Measurements from ENCODE around the gene LRG1.

LRG1 gene, protein sequence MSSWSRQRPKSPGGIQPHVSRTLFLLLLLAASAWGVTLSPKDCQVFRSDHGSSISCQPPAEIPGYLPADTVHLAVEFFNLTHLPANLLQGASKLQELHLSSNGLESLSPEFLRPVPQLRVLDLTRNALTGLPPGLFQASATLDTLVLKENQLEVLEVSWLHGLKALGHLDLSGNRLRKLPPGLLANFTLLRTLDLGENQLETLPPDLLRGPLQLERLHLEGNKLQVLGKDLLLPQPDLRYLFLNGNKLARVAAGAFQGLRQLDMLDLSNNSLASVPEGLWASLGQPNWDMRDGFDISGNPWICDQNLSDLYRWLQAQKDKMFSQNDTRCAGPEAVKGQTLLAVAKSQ

DNA sequence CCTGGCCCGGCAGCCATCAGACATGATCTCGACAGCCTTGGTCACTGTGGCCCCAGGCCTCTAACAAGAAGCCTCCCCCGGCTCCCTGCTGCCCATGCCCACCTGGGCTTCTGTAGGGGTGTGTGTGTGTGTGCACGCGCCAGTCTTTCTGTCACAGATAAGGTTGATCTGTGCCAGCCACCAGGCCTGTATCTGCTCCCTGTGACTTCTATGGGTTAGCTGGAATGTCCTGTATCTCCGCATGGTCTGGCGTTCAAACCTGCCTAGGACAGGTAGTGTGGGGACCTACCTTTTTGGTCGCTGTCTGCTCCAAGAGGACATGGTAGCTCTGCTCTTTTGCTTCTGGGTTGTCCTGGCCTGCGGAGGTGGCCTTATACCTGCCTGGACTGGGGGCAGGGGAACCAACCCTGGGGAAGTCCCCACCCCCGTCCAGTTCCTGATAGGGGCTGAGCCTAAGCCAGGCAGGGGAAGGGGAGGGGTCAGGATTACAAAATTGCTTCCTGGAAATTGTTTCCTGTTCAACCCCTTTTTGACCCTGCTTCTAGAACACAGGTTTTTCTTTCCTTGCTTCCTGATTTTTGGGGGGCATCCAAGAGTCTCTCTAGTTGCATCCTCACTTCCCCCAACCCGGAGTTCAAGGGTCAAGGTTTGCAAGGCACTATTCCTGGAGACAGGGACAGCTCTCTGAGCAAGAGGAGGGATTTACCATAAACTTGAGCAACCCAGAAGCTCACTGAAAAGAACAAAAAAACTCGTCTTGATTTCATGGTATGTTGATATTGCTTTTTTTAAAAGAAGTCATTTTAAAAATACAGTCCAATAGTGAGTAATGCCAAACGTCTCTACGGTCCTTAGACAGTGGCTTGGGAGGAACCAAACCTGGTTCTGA, at the start of gene LRG1:
TSS of gene LRG1 (minus strand) at position 344 of the 889 bp plus-strand sequence. CDS start at position 321, 23 bp downstream.
- DNase-seq = no peak

DNA sequence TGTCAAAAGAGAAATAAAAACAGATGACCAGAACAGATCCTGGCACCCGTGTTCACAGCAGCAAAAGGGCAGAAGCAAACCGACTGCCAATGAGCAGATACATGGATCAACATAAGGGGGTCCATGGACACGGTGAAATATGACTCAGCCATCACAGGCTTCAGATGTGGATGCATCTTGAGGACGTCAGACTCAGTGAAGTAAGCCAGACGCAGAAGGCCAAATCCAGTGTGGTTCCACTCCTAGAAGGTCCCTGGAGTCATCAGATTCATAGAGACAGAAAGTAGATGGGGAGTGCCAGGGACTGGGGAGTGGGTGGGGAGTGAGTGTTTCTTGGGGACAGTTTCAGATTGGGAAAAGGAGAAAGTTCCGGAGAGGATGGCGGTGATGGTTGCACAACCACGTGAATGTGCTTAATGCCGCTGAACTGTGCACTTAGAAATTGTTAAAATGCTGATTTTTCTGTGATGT, 48.5 kb upstream of the LRG1 start:
- no peak for DNase-seq

DNA sequence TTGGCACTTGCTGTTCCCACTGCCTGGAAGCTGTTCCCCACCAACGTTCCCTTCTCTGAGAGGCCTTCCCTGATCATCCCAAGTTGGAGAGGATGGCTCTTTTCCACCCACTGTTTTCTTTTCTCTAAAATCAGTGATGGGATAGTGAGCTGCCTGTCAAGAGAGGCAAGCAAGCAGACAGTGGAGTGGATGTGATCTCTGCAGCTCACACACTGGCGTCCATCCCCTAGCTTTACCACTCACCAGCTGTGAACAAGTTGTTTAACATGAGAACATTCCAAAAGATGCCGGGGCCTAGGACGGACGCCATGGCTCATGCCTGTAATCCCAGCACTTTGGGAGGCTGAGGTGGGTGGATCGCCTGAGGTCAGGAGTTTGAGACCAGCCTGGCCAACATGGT, 47.7 kb upstream of the LRG1 start:
- DNase-seq = no peak

DNA sequence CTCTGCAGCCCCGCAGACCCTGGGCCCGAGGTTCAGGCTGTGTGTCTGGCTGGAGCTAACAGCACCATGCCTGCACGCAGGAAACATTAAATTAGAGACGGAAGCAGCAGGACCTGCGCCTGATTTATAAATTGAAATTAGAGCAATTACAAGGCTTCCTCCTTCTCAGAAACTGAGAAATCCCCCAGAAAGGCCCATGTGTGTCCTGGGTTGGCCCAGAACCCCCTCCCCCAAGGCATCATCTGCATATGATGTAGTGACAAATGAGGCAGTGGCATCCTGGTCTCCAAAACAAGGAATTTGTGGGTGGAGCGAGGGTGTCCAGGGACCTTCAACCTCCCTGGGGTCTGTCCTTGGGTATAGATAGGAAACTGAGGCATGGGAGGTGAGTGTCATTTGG, 46.9 kb upstream of the LRG1 start:
- DNase-seq = no peak

DNA sequence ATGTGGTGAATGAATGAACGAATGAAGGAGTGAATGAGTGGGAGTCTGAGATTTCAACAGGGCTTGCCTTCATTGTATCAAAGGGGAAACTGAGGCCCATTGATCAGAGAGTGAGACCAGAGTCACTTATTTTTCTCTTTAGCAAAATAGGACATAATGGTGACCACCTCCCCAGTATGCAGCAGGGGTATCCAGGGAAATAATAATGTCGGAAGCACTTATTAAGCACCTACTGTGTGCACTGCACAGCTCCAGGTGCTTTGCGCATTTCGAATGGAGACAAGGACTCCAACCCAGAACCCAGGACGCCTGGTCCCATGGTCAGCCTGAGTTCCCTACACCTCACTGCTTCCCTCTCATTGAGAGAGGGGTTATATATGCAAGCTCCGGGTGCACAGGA, 46.4 kb upstream of the LRG1 start:
- DNase-seq = no peak

DNA sequence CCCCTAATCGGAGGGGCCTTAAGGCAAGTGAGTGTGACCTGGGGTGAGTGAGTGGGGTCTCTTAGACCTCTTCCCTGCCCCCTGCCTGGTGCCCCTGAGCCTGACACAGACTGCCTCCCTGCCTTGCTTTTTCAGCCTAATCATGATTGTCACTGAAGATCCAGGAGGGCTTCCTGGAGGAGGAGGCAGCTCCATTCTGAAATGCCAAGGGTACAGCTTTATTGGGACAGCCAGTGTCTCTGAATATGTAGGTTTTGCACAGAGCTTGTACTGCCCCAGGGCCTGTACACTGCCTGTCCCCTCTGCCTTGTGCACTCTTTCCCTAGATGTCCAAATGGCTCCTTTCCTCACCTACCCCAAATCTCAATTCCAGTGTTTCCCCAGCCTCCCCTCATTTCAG, 45.7 kb upstream of the LRG1 start:
- no peak for DNase-seq

DNA sequence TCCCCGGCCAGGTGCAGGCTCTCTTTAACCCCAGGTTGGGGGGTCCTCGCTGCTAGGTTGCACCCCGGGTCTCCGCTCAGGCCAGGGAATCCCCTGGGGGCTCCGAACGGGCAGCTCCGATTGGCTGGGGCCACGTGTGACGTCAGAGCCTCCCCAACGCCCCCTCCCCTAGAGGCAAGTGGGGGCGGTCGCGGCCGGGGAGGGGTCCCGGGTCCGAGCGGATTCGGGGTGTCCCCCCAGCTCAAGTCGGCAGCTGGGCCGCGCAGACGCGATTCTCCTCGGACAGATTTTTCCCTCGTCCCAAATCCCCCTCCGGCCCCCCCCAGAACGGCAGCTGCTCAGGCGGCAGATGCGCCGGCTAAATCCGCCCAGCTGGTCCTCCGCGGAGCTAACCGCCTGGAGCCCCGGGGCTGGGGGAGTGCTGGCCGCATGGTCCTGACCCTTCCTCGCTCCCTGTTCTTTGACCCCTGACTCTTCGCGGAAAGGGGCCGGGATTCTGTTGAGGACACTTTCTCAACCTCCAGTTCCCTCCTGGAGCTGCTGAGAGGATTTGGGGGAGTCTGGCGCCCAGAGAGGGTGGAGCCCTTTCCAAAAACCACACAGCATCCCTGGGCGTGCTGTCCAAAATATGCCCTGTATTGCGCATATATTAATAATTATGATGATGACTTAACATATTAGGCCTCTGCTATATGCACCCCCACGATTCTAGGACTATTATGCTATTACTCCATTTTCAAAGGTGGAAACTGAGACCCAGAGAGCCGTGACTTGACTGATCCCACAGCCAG, 45.0 kb upstream of the LRG1 start:
- no peak for DNase-seq

DNA sequence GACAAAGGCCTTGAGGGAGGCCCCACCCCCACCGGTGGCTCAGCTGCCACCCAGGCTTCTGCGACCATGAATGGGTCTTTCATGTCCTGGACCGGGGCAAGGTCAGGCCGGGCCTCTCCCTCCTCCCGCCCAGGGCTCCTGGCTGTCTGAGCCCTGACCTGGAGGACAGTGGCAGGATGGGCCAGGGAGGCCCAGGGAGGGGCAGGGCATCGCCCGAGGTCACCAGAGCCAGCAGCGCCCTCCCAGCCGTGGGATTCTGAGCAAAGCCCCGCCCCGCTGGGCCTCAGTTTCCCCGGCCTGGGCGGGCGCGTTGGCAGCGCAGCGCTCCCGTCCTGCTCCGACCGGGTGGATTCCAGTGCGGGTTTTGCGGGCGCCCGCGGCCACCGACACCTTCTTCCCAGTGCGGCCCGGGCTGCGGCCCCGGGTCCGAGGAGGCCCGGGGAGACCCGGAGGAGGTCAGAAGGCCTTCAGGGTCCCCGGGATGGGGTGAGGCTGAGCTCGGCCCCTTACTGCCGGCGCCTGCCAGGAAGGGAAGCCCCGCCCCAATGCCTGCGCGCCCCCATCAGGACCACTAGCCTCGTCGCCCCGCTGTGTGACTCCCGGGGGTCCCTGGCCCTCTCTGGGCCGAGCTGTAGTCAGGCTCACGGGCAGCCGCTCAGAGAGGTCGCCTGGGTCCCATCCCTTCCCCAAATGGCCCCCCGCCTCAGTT, 44.3 kb upstream of the LRG1 start:
- DNase-seq = no peak

DNA sequence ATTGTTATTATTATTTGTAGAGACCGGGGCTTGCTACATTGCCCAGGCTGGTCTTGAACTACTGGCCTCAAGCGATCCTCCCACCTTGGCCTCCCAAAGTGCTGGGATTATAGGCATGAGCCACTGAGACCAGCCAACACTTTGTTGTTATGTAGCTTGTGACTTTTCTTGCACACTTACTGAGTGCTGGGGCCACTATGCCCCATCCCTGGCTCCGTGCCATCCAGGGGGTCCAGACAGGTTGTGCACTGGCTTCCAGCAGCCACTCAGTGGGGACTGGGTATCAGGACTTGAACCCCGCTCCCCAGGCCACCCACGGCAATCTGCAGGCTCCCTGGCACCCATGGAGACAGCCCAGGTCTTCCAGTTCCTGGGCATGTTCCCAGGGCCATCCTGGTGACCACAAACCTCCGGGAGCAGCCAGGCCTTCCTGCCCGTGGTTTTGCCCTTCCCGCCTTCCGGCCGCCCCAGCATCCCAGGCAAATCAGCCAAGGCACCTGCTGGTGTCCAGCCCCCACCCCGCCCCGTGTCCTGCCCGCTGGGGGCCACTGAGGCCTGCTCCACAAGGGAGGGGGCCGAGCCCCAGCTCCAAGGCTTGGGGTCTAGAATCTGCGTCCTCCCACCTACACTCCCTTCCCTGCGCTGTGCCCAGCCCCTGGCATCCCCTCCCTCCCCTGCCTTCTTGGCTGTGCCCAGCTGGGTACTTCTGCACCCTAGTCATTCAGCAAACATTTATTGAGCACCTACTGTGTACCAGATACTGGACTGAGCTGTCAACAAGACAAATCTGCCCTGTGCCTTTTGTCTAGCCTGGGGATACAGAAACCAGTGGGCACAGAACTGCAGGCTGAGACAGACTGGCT, 43.4 kb upstream of the LRG1 start:
- no peak for DNase-seq

DNA sequence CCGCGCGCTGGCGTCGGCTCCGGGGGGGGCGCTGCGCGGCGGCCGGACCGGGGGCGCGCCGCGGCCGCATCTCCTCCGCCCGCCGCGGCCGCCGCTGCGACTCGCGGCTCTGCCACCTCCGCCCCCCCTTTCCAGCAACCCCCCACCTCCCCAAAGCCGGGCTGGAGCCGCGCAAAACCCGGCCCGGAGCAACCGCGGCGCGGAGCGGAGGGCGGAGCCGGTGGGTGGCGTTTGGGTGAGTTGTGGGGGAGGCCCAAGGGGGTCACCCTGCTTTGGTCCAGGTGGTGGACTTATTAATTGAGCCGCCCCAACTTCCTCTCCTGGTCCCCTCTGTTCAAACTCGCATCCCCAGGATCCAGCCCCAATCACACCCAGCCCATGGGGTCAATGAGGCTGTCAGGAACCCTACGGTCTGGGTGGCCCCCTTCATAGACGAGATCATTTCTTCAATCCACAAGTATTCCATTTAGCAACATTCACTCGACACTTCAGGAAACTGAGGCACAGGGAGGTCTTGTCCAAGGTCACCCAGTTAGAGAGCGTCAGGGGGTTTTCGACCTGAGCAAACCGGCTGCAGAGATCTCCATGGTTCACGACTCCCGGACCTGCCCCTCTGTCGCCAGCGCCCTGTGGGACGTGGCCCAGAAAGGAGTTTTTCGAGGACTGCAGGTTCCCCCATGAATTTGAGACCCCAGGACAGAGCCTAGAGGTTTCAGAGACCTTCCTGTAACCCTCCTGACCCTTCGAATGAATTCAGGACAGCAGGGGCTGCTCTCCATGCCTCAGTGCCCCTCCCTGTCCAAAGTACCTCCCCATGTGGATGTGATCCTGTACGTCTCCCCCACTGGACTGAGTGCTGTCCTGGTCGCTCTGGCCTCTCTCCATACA, 42.1 kb upstream of the LRG1 start:
- no peak for DNase-seq

DNA sequence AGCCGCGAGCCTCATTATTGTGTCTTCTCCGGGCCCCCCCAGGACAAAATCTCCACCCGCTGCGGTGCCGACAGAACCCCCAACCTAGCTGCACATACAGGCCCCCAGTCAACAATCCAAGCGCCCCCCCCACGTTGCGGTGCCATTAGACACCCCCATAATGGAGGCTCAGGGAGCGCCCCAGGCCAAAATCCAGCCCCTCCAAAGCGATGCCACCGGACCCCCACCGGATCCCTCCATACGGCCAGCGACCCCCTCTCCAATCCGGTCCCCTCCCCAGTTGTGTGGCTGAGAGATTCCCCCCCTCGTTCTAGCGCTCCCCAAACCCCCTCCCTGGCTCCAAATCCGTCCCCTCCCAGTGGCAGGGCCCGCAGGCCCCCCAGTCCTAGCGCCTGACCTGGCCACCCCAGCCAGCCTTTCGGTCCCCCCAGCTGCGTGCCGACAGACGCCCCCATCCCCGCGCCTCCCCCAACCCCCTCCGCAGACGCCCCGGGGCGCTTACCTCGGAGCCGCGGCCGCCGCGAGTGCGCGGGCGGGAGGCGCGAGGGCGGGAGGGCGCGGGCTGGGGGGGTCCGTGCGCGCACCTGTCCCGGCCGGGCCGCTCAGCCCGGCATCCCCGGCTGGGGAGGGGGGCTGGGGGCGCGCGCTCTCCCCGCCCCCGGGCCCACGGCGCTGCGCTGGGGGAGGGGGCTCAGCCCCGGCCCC, 41.3 kb upstream of the LRG1 start:
- DNase-seq = no peak

DNA sequence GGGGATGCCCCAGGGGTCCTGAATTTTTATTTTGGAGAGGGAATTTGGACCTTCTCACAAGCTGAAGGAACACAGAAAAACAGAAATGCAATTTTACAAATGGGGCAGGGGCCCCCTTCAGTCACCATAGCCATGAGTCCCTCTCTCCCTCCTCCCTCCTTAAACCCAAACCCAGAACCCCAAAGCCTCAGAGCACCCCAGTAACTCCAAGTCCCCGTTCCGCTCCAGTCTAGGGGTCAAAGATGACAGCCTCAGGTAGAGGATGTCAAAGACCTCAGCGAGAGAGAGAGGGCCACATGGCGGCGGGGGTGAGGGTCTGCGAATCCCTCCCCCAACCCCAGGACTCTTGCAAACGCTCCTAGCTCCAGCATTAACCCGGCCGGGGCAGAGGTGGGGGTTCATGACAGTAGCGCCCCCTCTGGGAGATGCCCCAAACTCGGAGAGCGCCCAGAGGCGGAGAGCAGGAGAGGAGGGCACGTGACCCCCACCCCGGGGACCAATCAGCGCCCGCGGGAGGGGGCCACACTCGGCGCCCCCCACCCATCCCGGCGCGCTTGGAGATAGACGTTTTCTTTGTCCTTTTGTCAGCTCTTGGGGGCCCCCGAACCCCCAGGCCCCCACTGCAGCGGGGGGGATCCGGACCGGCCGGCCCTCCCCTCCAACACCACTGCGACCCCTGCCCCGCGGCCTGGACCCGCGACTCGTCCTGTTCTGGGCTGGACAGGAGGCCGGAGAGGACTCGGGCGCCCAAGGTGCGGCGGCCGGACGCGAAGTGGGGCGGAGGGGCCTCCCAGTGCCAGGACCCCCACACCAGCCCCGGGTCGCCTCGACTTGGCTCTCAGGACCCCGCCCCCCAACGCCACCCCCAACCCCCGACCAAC, 40.4 kb upstream of the LRG1 start:
- DNase-seq = no peak

DNA sequence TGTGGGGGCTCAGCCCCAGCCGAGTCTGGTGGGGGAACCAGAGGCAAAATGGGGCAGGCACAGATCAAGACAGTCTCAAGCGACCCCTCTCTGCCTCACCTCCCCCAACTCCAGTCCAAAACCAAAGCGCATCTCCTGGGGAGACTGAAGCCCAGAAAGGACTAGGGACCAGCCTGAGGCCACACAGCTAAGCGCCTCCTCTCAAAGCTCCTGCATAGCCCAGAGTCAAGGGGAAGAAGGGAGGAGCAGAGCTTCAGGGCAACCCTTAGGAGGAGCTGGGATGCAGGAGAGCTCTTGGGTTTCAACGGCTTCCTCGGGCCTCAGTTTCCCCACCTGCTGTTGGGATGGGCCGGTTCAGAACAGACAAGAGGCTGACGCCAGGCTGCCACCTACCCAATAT, 39.6 kb upstream of the LRG1 start:
- no peak for DNase-seq

DNA sequence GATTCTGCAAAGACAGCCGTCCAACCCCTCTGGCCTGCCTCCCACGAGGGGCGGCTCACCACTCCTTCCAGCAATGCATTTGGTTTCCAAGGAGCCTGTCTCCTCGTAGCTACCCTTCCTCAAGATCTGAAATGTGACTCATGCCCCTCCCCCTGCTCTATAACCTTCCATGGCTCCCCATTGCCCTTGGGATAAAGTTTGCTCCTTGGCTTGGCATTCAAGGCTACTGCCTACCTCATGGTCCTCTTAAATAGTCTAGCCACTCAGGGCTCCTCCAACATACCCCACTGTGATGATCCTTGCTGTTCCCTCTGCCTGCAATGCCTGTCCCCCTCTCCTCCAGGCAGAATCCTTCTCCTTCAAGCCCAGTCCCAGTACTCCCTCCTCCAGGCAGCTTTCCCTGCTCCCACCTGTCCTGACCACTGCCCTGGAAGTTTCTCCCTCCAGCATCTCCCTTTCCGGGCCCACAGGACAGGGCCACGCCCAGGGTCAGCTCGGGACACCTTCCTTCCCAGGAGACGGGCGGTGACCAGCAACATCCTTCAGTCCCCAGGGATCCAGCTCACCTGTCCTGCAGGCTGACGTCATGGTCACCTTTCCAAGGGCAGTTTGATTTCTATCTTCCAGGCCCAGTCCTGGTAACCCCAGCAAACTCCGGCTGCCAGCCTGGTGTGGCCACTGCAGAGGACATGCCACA, 38.9 kb upstream of the LRG1 start:
- DNase-seq = no peak

DNA sequence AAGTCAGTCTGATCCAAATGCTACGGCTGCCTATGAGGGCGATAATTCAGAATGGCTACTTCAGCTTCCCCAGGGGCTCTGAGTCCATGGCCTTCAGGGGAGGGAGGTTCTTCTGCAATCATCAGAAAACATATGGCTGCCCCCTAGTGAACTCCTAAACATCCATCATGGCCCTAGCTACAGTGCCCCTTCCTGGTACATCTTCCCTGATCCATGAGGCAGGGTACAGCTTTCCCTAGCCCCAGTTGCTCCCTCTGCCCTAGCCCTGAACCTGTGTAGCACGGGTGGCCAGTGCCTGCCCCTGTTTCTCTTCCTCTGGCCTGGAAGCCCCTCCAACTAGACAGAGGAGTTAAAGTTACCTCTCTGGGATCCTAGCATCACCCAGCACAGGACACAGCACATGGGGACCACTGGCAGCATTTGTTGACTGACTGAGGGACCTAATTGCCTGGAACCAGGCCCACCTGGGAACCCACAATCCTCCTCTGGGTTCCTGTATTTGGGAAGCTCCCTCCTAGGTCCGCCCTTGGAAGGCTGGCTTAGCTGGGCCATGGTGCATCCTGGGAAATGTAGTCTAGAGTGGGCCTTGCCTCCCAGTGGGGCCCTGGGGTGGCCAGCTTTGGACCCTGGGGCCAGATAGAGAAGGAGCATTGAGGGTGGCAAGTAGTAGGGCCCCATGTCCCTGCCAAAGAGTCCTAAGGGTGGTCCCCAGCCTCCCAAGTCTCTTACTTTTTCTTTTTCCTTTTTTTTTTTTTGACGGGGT, 37.4 kb upstream of the LRG1 start:
- no peak for DNase-seq

DNA sequence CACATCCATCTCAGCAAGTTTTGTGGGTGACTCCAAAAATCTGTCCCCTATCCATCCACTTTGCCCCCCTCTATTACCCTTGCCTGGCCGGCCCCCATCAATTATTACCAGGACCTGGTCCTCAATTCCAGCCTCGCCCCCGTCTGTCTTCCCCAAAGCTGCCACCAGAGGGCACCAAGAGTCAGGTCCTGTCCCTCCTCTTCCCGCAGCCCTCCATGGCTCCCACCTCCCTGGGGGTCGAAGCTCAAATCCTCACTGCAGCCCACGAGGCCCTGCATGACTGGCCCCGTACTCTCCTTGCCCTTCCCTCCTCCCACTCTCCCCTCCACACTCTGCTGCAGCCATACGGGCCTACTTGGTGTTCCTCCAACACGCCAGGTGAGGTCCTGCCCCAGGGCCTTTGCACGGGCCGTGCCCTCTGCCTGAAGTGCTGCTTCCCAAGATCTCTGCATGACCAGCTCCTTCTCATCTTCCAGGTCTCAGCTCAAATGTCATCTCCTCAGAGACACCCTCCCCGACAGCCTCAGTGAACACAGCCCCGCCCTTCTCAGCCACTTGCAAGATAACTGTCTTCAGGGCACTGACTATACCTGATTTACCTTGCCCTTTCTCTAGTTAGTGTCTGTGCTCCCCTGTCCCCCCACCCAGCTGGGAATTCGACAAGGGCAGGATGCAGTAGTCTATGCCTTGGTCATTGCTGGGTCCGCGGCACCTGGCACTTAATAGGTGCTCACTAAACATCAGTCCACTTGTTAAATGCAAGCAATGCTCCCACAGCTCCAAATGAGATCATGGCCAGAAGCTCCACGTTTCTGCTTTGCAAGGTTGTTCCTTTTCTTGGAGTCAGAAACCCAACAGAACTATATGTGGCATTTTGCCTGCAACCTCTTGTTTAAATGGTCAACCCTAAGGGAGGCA, 36.4 kb upstream of the LRG1 start:
- peak; percentile 41 to 71 (median 56) for DNase-seq

All from activated CD4-positive, CD25-positive, alpha-beta regulatory T cell (primary cell).